ENCODE data around the gene EHBP1.

DNA sequence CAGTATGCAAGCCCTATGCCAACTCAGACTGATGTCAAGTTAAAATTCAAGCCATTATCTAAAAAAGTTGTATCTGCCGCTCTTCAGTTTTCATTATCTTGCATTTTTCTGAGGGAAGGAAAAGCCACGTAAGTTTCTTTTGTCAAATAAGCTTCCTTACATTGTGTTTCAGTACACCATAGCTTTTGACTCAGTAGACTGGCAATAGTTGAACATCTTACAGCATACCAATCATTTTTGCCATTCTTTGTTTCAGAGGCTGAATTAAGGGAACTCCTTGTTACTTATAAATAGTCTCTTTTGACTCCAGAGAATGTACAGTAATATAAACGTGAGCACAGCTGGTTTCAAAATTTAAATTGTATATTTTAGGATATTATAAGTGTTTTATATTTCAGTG, 120.6 kb downstream of the EHBP1 start:
- no peak for TF ChIP-seq FOXP2 (optimal IDR thresholded peaks at IDR 0.05; ENCODE audit: borderline replicate concordance, extremely low read depth, extremely low read length, insufficient read depth)
- TF ChIP-seq SIN3A (IDR thresholded peaks at IDR 0.05; ENCODE audit: borderline replicate concordance, insufficient read depth, low read length), result no peak
- no peak for TF ChIP-seq REST (IDR thresholded peaks at IDR 0.05; ENCODE audit: insufficient read depth in 1 of 2, low read depth in 2 of 2, low read length in 2 of 2)
- TF ChIP-seq POLR2AphosphoS5 (IDR thresholded peaks at IDR 0.05; ENCODE audit: low read depth, low read length), result no peak
